Neural crest cell (in vitro differentiated cells): ENCODE data around the gene PEPD. TPM values are rescaled to one million over a fixed set of nuclear protein-coding genes. Genes with fewer than 3 reads are reported as not detected.

Source experiments
- DNase-seq: peaks from one replicate; pipeline ENCODE4 v3.0.0; 2021; ENCODE audit warnings: low read depth, mixed read lengths, low spot score
- H3K27ac Mint-ChIP-seq: one replicate; pipeline ENCODE4 v1.8.0; 2021; ENCODE audit warnings: mild to moderate bottlenecking, mixed read lengths; ENCODE audit not compliant: unreplicated experiment
- H3K27me3 Mint-ChIP-seq: 2 replicates; pipeline ENCODE4 v1.8.0; 2021; ENCODE audit warnings: low read depth, mild to moderate bottlenecking, mixed read lengths
- H3K36me3 Mint-ChIP-seq: 2 replicates; pipeline ENCODE4 v1.8.0; 2021; ENCODE audit warnings: low read depth, mild to moderate bottlenecking, mixed read lengths
- H3K4me1 Mint-ChIP-seq: 2 replicates; pipeline ENCODE4 v1.8.0; 2021; ENCODE audit warnings: mixed read lengths
- H3K4me3 Mint-ChIP-seq: one replicate; pipeline ENCODE4 v1.8.0; 2021; ENCODE audit warnings: mild to moderate bottlenecking, mixed read lengths
- H3K9me3 Mint-ChIP-seq: 2 replicates; pipeline ENCODE4 v1.8.0; 2021; ENCODE audit warnings: mixed read lengths
- total RNA-seq: library from RNA; stranded (reverse); gene quantifications from 2 replicates; pipeline ENCODE4 v1.2.1, GENCODE V29; 2021
- TF ChIP-seq, protein P1 (sequence below): fragments of 200-600 bp; sonication (generic); conservative IDR thresholded peaks from 2 replicates; pipeline ENCODE4 v1.5.0; 2021; ENCODE audit warnings: antibody characterized with exemption, mild to moderate bottlenecking

PEPD gene
- total RNA-seq, 1 donor from 2014 or later: 39.0 TPM

DNA sequence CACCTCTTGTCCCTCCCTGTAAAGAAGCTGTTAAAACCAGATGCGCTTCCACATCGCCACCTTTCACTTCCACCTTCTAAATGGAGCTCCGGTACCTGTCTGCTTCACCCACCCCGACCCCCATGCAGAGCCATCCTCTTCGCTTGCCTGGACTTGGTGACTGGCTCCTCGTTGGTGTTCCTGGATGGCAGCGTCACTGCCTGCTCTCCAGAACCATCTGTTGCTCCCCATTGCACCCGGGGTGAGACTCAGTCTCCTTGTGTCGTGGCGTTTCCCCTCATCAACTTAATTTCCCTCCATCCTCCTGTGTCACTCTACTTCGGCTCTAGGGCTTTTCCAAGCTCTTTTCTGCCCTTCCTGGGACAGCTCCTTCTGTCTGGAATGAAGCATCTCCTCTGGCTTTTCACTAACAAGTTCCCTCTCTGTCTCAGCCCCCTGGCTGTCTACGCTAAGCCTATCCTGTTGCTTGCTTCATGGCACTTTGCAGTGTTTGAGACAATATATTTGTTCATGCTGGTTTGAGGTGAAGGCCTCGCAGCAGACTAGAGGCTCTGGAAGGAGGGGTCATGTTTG lies 137.8 kb downstream of the PEPD start:
- TF ChIP-seq, protein P1, sequence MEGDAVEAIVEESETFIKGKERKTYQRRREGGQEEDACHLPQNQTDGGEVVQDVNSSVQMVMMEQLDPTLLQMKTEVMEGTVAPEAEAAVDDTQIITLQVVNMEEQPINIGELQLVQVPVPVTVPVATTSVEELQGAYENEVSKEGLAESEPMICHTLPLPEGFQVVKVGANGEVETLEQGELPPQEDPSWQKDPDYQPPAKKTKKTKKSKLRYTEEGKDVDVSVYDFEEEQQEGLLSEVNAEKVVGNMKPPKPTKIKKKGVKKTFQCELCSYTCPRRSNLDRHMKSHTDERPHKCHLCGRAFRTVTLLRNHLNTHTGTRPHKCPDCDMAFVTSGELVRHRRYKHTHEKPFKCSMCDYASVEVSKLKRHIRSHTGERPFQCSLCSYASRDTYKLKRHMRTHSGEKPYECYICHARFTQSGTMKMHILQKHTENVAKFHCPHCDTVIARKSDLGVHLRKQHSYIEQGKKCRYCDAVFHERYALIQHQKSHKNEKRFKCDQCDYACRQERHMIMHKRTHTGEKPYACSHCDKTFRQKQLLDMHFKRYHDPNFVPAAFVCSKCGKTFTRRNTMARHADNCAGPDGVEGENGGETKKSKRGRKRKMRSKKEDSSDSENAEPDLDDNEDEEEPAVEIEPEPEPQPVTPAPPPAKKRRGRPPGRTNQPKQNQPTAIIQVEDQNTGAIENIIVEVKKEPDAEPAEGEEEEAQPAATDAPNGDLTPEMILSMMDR: no peak
- Mint-ChIP-seq H3K4me3 (no peak overlapping the region), H3K4me1 (peaks cover 15% of the 10 kb centered on the region), H3K27me3 (no peaks in the 10 kb centered on the region), H3K9me3 (no peaks in the 10 kb centered on the region), H3K27ac (no peak overlapping the region), H3K36me3 (no peaks in the 10 kb centered on the region)
- DNase-seq: no peak

DNA sequence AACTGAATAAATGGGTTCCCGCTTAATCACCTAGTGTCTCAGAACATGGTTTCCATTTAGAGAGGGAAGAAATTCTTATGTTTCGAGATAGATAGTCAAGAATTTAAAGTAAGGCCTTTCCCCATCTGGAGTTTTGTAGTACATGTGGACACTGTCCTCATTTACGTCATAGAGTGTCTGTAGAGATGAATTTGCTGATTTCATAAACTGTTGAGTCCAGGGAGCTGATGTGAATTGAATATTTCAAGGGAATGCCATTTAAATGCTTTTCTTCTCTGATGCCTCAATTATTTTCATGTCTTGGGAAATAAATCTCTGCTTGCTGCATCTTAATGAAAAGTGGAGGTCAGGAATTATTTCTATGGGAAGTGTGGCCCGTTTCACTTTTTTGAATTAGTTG lies 138.6 kb downstream of the PEPD start:
- no peaks in the 10 kb centered on the region for H3K36me3 Mint-ChIP-seq
- no peak overlapping the region for H3K27ac Mint-ChIP-seq

DNA sequence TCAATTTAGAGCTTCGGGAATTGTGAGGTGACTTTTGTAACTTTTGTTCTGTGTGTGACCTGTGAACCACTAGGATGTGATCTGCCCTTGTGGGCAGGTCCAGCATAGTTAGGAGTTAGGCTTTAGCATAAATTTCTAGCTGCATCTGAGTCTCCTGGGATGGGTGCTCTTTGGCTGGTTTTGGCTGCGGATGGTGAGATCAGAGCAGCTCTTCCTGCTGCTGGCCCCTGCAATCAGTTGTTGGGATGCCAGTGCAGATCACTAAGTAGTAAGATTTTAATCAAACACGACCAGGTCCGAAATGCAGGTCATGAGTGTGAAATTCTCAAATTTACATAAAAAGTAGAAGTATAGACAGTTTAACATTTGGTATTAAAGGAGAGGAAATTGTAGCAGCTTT lies 139.6 kb downstream of the PEPD start:
- no peak for DNase-seq
- Mint-ChIP-seq H3K27ac (no peak overlapping the region), H3K4me1 (peaks cover 31% of the 10 kb centered on the region), H3K4me3 (no peak overlapping the region), H3K27me3 (no peaks in the 10 kb centered on the region), H3K36me3 (no peaks in the 10 kb centered on the region), H3K9me3 (no peaks in the 10 kb centered on the region)
- TF ChIP-seq, protein P1: no peak

More for the DNA sequence above, 138.6 kb downstream of the PEPD start:
- Mint-ChIP-seq H3K4me1 (peaks cover 23% of the 10 kb centered on the region), H3K9me3 (no peaks in the 10 kb centered on the region), H3K27me3 (no peaks in the 10 kb centered on the region), H3K4me3 (no peak overlapping the region)
- TF ChIP-seq, protein P1: no peak
- no peak for DNase-seq

DNA sequence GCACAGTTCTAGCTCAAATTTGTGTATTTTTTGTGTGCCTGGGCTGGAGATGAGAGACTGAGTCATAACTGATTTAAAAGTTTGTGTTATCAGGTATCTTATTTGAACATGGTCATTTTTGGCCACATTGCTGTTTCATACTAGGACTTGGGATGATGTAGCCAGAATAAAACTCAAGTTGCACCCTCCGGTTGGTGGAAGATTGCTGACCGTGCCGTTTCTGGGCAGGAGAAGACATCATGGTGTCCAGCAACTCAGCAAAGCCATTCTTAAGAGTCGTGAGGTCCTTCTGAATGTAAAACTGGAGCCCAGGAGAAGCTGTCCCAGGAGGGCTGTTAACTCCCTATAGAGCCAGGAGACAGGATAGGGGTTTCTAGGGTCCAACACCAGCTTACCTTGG lies 140.5 kb downstream of the PEPD start:
- no peaks in the 10 kb centered on the region for H3K27me3 Mint-ChIP-seq
- DNase-seq: no peak
- no peaks in the 10 kb centered on the region for H3K9me3 Mint-ChIP-seq
- no peak overlapping the region for H3K27ac Mint-ChIP-seq
- no peak overlapping the region for H3K4me3 Mint-ChIP-seq
- TF ChIP-seq, protein P1: no peak
- H3K4me1 Mint-ChIP-seq: peaks cover 40% of the 10 kb centered on the region
- no peaks in the 10 kb centered on the region for H3K36me3 Mint-ChIP-seq

DNA sequence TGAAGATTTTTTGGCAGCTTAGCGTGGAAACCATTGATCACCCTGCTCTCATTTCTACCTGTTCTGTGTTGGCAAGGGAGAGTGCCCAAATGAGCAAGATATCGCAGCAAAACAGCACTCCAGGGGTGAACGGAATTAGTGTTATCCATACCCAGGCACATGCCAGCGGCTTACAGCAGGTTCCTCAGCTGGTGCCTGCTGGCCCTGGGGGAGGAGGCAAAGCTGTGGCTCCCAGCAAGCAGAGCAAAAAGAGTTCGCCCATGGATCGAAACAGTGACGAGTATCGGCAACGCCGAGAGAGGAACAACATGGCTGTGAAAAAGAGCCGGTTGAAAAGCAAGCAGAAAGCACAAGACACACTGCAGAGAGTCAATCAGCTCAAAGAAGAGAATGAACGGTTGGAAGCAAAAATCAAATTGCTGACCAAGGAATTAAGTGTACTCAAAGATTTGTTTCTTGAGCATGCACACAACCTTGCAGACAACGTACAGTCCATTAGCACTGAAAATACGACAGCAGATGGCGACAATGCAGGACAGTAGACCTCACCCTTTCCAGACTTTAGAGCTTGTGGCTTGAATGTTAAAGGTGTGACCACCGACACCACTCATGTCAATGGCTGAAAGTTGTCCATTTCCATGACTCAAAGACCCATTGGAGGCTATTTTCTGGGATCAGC lies 142.3 kb downstream of the PEPD start:
- Mint-ChIP-seq H3K9me3 (no peaks in the 10 kb centered on the region), H3K27me3 (no peaks in the 10 kb centered on the region), H3K4me3 (no peak overlapping the region), H3K27ac (no peak overlapping the region), H3K4me1 (peaks cover 58% of the 10 kb centered on the region), H3K36me3 (peaks cover 4% of the 10 kb centered on the region)
- DNase-seq: no peak
- TF ChIP-seq, protein P1: no peak
